ENCODE results near the gene GPAM.
A peak's percentile ranks its signal among the peaks of the same experiment; 100 is the strongest.
"Not testable (repeated sequence)": the region's sequence is repeated elsewhere in the genome, so short reads cannot be mapped to it uniquely, and the experiment has no call there.

Gene GPAM

DNA sequence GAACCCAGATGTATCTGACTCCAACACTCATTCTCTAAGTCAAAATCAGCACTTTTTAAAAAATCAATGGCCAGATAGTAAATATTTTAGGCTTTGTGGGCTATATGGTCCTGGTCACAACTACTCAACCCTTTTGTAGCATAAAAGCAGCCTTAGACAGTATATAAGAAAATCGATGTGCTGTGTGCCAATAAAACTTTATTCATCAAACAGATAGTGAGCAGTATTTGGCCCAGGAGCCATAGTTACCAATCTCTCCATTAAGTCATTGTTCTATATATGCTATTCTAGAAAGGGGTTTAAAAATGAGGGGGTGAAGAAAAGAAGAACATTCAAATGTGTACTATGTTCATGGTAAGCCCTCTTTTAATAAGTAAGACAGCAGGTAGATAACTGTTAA, 18.5 kb upstream of the GPAM start:
- H3K4me1 ChIP-seq (ENCODE audit: control insufficient read depth, insufficient read depth, low read length), result no peaks in the 10 kb centered on the region
- H3K27me3 ChIP-seq (ENCODE audit: control insufficient read depth, insufficient read depth, low read length, poor library complexity, severe bottlenecking), result no peaks in the 10 kb centered on the region
- H3K4me3 ChIP-seq (ENCODE audit: insufficient read depth, low read depth, low read length), result no peak overlapping the region
- 100% methylated on average over 1 of the region's 1 CpG for WGBS, 2 experiments
- H3K9me3 ChIP-seq (ENCODE audit: control insufficient read depth, low read length), result no peaks in the 10 kb centered on the region
- H3K36me3 ChIP-seq (ENCODE audit: control insufficient read depth, insufficient read depth, low read length), result no peaks in the 10 kb centered on the region
- H3K27ac ChIP-seq (ENCODE audit: insufficient read depth, low read depth, low read length, poor library complexity, severe bottlenecking), result no peak overlapping the region

DNA sequence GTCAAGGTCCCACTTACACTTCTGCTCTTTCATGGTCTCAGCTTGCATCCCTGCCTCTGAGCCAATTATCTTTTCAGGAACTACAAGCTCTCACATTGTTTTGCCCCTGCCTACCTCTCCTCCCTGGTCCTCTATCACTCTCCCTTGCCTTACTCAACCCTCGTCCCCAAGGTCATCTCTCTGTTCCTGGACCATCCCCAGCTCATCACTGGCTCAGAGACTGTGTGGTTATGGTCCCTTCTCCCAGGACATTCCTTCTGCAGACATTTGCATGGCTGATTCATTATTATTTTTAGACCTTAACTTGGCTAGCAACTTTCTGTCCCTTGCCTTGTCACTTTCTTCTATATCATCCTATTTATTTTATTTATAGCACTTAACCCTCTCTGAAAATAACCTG, 17.8 kb upstream of the GPAM start:
- H3K4me3 ChIP-seq (ENCODE audit: insufficient read depth, low read depth, low read length), result no peak overlapping the region
- H3K9me3 ChIP-seq (ENCODE audit: control insufficient read depth, low read length), result no peaks in the 10 kb centered on the region
- no peaks in the 10 kb centered on the region for H3K4me1 ChIP-seq (ENCODE audit: control insufficient read depth, insufficient read depth, low read length)
- no peaks in the 10 kb centered on the region for H3K36me3 ChIP-seq (ENCODE audit: control insufficient read depth, insufficient read depth, low read length)
- 67 to 87% methylated on average over 1 of the region's 1 CpG for WGBS, 2 experiments
- H3K27me3 ChIP-seq (ENCODE audit: control insufficient read depth, insufficient read depth, low read length, poor library complexity, severe bottlenecking), result no peaks in the 10 kb centered on the region
- H3K27ac ChIP-seq (ENCODE audit: insufficient read depth, low read depth, low read length, poor library complexity, severe bottlenecking), result no peak overlapping the region

DNA sequence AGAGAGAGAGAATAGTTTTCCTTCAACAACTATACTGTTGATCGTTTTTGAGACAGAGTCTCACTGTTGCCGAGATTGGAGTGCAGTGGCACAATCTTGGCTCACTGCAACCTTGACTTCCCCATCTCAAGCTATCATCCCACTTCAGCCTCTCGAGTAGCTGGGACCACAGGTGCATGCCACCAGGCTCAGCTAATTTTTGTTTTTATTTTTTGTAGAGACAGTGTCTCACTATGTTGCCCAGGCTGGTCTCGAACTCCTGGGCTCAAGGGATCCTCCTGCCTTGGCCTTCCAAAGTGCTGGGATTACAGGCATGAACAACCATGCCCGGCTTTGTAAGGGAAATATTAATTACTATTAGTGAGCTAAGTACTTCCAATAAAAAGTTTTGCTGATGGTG, 16.7 kb upstream of the GPAM start:
- 88% methylated on average over 4 to 5 of the region's 5 CpGs for WGBS, 2 experiments
- not testable (repeated sequence) for H3K4me1 ChIP-seq (ENCODE audit: control insufficient read depth, insufficient read depth, low read length); H3K9me3 ChIP-seq (ENCODE audit: control insufficient read depth, low read length); H3K27me3 ChIP-seq (ENCODE audit: control insufficient read depth, insufficient read depth, low read length, poor library complexity, severe bottlenecking); H3K27ac ChIP-seq (ENCODE audit: insufficient read depth, low read depth, low read length, poor library complexity, severe bottlenecking); H3K36me3 ChIP-seq (ENCODE audit: control insufficient read depth, insufficient read depth, low read length); H3K4me3 ChIP-seq (ENCODE audit: insufficient read depth, low read depth, low read length)

DNA sequence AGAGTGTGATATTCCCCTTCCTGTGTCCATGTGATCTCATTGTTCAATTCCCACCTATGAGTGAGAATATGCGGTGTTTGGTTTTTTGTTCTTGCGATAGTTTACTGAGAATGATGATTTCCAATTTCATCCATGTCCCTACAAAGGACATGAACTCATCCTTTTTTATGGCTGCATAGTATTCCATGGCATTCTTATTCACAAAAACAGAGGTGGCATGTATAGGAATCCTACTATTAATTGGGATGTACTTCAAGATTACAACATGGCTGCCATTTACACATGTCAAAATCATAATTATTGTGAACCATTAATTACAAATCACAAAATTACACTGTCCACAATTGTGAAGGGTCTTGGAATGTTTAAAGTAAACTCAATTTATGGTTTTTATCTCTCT, 14.1 kb upstream of the GPAM start:
- H3K36me3 ChIP-seq (ENCODE audit: control insufficient read depth, insufficient read depth, low read length); H3K4me3 ChIP-seq (ENCODE audit: insufficient read depth, low read depth, low read length); H3K4me1 ChIP-seq (ENCODE audit: control insufficient read depth, insufficient read depth, low read length); H3K9me3 ChIP-seq (ENCODE audit: control insufficient read depth, low read length); H3K27ac ChIP-seq (ENCODE audit: insufficient read depth, low read depth, low read length, poor library complexity, severe bottlenecking); H3K27me3 ChIP-seq (ENCODE audit: control insufficient read depth, insufficient read depth, low read length, poor library complexity, severe bottlenecking): not testable (repeated sequence)
- no CpG with 5 or more reads among the region's 2 CpGs for WGBS, 2 experiments

DNA sequence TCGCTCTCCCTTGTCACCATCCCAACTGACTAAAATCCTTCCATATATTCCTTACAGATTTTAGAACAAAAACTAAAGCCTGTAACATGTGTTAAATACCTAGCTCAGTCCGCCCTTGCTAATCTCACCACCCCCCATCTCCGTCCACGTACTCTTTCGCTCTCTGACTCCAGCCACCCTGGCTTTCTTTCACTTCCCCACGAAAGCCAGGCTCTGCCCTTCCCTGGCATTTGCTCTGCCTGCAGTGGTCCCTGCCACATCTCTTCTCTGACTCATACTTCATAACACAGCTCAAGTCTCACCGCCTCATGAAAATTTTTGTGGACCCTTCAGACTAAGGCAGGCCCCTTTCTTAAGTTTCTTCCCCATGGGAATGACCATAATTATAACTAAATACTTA, 11.7 kb upstream of the GPAM start:
- H3K4me3 ChIP-seq (ENCODE audit: insufficient read depth, low read depth, low read length), result no peak overlapping the region

DNA sequence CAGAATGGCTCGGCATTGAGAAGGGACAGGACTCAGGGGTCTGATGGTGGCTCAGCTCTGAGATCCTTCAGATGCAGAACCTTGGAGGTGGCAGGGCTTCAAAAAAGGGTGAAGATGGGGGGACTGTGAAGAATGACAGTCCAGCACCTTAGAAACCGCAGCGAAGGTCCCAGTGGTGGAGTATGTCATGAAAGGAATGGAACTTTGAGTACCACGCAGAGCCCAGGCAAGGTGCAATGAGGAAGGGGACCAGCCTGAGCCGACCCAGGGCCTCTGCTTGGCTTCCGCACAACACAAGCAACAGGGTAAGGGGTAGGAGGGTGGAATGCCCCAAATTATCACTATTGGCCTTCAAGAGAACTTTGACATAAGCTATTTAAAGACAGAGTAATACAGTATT, 8.2 kb upstream of the GPAM start:
- Histone ChIP-seq H3K27ac (ENCODE audit: insufficient read depth, low read depth, low read length, poor library complexity, severe bottlenecking) (no peak overlapping the region), H3K36me3 (ENCODE audit: control insufficient read depth, insufficient read depth, low read length) (no peaks in the 10 kb centered on the region), H3K27me3 (ENCODE audit: control insufficient read depth, insufficient read depth, low read length, poor library complexity, severe bottlenecking) (no peaks in the 10 kb centered on the region), H3K4me3 (ENCODE audit: insufficient read depth, low read depth, low read length) (no peak overlapping the region), H3K9me3 (ENCODE audit: control insufficient read depth, low read length) (no peaks in the 10 kb centered on the region), H3K4me1 (ENCODE audit: control insufficient read depth, insufficient read depth, low read length) (no peaks in the 10 kb centered on the region)
- WGBS, 2 experiments, result 85 to 86% methylated on average over 6 of the region's 6 CpGs

More for the DNA sequence above, 11.7 kb upstream of the GPAM start:
- no peaks in the 10 kb centered on the region for H3K36me3 ChIP-seq (ENCODE audit: control insufficient read depth, insufficient read depth, low read length)
- no peaks in the 10 kb centered on the region for H3K9me3 ChIP-seq (ENCODE audit: control insufficient read depth, low read length)
- no peak overlapping the region for H3K27ac ChIP-seq (ENCODE audit: insufficient read depth, low read depth, low read length, poor library complexity, severe bottlenecking)
- 85 to 87% methylated on average over 7 of the region's 7 CpGs for WGBS, 2 experiments
- no peaks in the 10 kb centered on the region for H3K27me3 ChIP-seq (ENCODE audit: control insufficient read depth, insufficient read depth, low read length, poor library complexity, severe bottlenecking)
- no peaks in the 10 kb centered on the region for H3K4me1 ChIP-seq (ENCODE audit: control insufficient read depth, insufficient read depth, low read length)

DNA sequence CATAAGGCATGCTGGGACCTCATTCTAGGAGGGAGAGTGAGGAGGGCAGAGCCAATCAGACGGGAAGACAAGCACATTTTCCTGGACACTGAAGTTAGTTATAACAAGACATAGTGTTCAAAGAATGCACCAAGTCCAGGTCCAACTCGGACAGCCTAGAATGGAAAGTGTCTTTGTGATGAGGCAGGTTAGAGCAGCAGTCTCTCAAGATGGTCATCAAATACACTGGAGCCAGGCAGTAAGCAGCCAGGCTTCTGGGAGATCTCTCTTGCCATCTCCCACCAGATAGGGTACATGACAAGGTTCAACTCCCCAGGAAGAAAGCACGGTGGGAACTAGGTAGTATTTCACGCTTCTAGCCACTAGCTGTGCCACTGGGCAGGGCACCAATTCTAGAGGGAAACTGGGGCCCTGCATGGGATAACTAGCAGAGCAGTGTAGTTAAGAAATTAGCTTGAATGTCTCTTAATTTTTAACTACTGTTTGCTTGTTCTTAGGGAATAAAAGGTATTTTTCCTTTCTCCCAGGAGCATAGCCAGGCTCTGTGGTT, 7.6 kb upstream of the GPAM start:
- Histone ChIP-seq H3K27me3 (ENCODE audit: control insufficient read depth, insufficient read depth, low read length, poor library complexity, severe bottlenecking) (no peaks in the 10 kb centered on the region), H3K27ac (ENCODE audit: insufficient read depth, low read depth, low read length, poor library complexity, severe bottlenecking) (no peak overlapping the region)
- WGBS, 2 experiments, result 75 to 80% methylated on average over 4 of the region's 4 CpGs

DNA sequence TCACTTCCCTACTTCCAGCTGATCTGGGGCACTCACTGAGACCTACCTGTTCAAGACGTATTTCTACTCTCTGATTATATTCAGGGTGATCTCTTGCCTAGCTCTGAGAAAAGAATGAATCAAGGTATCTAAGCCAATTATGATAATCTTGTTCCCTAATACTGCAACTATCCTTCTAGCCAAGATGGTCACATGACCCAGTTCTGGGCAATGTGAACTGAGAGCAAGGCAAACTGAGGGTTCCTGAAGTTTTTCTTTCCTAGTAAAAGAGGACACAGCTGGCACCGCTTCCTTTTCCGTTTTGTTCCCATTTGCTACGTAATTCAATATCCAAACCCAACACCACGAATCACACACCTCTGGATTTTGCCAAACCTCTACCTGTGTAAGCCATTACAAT, 5.9 kb upstream of the GPAM start:
- no peaks in the 10 kb centered on the region for H3K27me3 ChIP-seq (ENCODE audit: control insufficient read depth, insufficient read depth, low read length, poor library complexity, severe bottlenecking)
- no peaks in the 10 kb centered on the region for H3K9me3 ChIP-seq (ENCODE audit: control insufficient read depth, low read length)
- H3K4me3 ChIP-seq (ENCODE audit: insufficient read depth, low read depth, low read length), result no peak overlapping the region
- no peaks in the 10 kb centered on the region for H3K4me1 ChIP-seq (ENCODE audit: control insufficient read depth, insufficient read depth, low read length)
- H3K27ac ChIP-seq (ENCODE audit: insufficient read depth, low read depth, low read length, poor library complexity, severe bottlenecking), result no peak overlapping the region
- WGBS, 2 experiments, result 87% methylated on average over 5 of the region's 5 CpGs
- no peaks in the 10 kb centered on the region for H3K36me3 ChIP-seq (ENCODE audit: control insufficient read depth, insufficient read depth, low read length)

More for the DNA sequence above, 7.6 kb upstream of the GPAM start:
- Histone ChIP-seq H3K4me3 (ENCODE audit: insufficient read depth, low read depth, low read length) (no peak overlapping the region), H3K4me1 (ENCODE audit: control insufficient read depth, insufficient read depth, low read length) (no peaks in the 10 kb centered on the region), H3K9me3 (ENCODE audit: control insufficient read depth, low read length) (no peaks in the 10 kb centered on the region), H3K36me3 (ENCODE audit: control insufficient read depth, insufficient read depth, low read length) (no peaks in the 10 kb centered on the region)

DNA sequence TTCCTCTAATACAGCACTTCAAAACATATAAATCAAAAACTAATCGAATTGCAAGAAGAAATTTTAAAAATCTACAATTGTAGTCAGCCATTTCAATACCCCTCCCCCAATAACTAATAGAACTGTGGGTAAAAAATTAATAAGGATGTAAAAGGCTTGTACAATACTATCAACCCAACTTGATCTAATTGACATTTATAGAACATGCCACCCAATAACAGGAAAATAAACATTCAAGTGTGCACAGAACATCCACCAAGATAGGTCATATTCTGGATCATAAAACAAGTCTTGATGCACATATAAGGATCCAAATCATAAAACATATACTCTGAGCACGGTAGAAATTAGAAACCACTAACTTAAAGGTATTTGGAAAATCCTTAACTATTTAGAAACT, 4.0 kb upstream of the GPAM start:
- Histone ChIP-seq H3K9me3 (ENCODE audit: control insufficient read depth, low read length) (no peaks in the 10 kb centered on the region), H3K4me1 (ENCODE audit: control insufficient read depth, insufficient read depth, low read length) (no peaks in the 10 kb centered on the region), H3K27me3 (ENCODE audit: control insufficient read depth, insufficient read depth, low read length, poor library complexity, severe bottlenecking) (no peaks in the 10 kb centered on the region), H3K4me3 (ENCODE audit: insufficient read depth, low read depth, low read length) (no peak overlapping the region), H3K27ac (ENCODE audit: insufficient read depth, low read depth, low read length, poor library complexity, severe bottlenecking) (no peak overlapping the region), H3K36me3 (ENCODE audit: control insufficient read depth, insufficient read depth, low read length) (no peaks in the 10 kb centered on the region)
- WGBS, 2 experiments, result 68 to 88% methylated on average over 1 to 2 of the region's 2 CpGs

DNA sequence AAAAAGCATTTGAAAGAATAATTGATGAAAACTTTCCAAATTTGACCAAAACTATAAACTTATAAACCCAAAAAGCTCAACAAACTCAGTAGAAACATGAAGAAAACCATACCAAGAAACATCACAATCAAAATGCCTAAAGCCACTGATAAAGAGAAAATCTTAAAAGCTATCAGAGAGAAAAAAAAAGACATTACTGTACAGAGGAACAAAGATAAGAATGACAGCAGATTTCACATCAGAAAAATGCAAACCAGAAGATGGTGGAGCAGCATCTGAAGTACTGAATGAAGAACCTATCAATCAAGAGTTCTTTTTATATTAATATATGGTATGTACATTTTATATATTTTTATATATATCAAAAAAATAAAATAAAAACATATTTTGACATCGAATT, 2.4 kb upstream of the GPAM start:
- Histone ChIP-seq H3K27ac (ENCODE audit: insufficient read depth, low read depth, low read length, poor library complexity, severe bottlenecking) (no peak overlapping the region), H3K4me3 (ENCODE audit: insufficient read depth, low read depth, low read length) (no peak overlapping the region), H3K27me3 (ENCODE audit: control insufficient read depth, insufficient read depth, low read length, poor library complexity, severe bottlenecking) (no peaks in the 10 kb centered on the region), H3K36me3 (ENCODE audit: control insufficient read depth, insufficient read depth, low read length) (no peaks in the 10 kb centered on the region), H3K4me1 (ENCODE audit: control insufficient read depth, insufficient read depth, low read length) (no peaks in the 10 kb centered on the region), H3K9me3 (ENCODE audit: control insufficient read depth, low read length) (no peaks in the 10 kb centered on the region)
- WGBS, 2 experiments, result 88 to 100% methylated on average over 1 of the region's 1 CpG

DNA sequence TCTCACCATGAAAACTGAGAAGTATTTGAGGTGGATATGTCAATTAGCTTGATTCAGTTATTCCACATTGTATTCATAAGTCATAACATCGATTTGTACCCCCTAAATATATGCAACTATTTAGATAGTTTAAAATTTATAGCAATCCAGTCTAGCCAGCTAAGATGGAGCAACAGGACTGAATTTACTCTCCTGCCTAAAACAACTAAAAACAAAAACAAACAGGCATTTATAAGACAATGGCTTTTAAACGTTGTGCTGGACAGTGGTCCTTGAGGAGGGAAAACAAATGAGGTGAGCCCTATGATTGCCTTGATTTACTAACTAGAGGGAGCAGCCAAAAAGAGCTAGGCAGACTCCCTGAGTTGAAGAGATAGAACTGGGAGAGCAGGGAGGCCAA, 814 bp upstream of the GPAM start:
- H3K27ac ChIP-seq (ENCODE audit: insufficient read depth, low read depth, low read length, poor library complexity, severe bottlenecking), result no peak overlapping the region

More for the DNA sequence above, 814 bp upstream of the GPAM start:
- Histone ChIP-seq H3K4me3 (ENCODE audit: insufficient read depth, low read depth, low read length) (peak overlapping the region; percentile 88), H3K9me3 (ENCODE audit: control insufficient read depth, low read length) (no peaks in the 10 kb centered on the region), H3K36me3 (ENCODE audit: control insufficient read depth, insufficient read depth, low read length) (no peaks in the 10 kb centered on the region), H3K4me1 (ENCODE audit: control insufficient read depth, insufficient read depth, low read length) (no peaks in the 10 kb centered on the region), H3K27me3 (ENCODE audit: control insufficient read depth, insufficient read depth, low read length, poor library complexity, severe bottlenecking) (no peaks in the 10 kb centered on the region)
- WGBS, 2 experiments, result 0 to 18% methylated on average over 1 of the region's 2 CpGs
